Measurements from ENCODE around the gene RIMBP3B.
"Not testable (repeated sequence)": the region's sequence is repeated elsewhere in the genome, so short reads cannot be mapped to it uniquely, and the experiment has no call there.

The RIMBP3B gene

DNA sequence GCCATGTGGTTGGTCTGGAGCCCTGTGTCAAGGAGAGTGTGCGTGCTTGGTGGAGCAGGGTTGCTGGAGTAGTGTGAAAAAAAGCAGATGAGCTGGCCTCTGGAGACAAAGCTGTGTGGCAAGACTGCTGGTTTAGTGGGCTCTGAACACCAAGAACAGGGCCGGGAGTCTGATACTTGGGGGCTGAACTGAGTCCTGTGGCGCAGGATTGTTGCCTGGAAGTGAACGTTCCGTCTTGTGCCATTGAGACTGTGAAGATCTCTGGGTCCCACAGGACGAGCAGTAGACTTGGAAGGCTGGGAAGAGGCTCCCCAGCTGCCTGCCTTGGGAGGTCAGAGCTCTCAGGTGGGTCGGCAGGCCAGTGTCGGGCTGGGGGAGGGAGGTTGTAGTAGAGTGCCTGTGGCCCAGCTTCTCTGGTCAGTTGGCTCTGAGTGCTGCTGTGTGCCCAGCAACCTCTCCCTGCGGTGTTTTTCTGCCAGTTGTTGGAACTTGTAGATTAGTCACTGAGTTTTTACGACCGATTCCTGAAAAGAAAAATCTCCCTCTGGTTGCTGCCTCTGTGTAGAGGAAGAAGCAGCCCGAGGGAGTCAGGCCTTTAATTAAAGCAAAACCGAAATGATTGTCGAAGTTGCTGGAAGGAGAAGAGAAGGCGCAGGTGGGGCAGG is 35.6 kb downstream of the RIMBP3B start:
- not testable (repeated sequence) for DNase-seq

DNA sequence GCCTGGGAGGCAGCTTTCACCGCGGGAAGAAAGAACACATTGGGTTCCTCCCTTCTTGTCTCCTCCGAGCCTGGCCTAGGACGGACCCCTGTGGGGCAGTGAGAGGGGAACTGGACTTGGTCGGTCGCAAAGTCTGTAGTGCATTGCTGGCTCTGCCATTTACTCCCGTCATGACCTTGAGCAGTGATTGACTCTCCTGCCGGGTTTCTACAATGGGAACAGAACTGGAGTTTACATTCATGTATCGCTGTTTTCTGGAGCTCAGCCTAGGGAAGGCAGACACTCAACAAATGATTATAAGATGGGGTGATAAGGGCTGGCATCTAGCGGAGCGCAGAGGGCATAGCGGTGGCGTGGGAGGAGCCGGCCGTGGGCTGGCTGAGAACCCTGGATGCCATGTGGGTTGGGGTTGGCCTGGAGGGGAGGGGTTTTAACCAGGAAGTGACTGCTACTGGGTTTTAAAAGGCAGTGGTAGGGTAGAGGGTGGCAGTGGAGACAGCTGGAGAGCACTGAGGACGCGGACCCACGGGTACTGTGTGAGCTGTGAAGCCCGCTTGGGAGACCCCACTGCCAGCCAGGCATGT is 36.7 kb downstream of the RIMBP3B start:
- not testable (repeated sequence) for DNase-seq

DNA sequence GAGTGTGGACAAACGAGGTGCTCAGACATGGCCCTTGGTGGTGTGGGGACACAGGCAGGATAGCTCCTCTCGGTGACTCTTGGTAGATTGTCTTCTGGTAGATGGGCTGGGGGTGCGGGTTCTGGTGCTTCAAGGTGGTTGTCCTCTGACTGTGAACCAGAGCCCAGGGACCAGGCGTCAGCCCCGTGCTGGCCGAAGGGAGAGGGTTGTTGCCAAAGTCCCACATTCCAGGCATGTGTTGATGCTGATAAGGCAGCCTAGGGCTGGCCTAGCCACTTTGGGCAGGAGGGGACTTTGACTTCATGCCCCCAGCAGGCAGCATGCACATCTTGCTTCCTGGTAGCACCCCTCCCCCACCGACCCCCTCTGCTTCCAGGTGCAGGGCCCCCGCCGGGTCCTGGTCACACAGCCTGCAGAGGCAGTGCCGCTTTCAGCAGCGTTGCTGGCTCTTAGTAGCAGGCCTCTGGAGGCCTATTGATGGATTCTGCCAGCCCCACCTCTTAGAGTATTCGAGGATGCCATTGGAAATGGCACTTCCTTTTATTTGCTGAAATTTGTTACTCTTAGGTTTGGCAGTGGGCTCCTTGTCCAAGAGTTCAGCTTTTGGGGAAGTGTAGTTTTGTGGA is 40.6 kb downstream of the RIMBP3B start:
- not testable (repeated sequence) for DNase-seq

DNA sequence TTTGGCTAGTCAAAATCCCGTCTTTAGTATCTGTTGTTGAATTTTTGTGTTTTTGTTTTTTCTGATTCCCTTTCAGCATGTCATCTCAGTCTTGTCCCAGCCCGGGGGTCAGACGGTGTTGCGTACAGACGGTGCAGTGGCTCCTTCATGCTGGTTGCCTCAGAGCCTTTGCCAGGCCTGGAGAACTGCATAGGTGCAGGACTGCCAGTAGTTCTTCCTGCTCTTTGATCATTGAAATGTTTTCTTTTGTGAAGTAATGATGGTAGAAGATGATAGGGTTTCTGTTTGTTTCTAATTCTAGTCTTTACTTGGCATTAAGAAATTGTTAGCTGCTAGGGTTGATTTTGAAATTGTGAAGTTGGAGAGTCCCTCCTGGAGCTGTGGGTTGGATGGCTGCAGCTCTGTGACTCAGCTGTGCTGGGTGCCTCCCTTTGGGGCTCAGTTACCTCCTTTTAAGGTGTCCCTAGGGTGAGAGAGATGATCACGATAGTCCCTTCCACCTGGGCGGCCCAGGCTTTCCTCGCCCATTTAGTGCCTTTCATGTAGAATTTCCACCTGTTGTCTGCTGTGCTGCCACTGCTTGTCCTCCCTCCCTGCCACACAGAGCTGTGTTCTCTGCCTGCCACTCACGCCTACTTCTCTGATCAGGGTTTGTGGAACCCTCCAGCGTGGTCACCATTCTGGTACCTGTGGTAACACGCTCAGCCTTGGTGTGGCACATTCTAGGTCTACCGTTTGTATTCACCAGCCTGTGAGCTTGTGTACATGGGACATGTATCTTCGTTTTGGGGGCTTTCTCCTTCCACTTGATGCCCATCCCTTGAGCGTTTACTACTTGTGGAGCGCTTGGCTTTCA is 51.1 kb downstream of the RIMBP3B start:
- DNase-seq: not testable (repeated sequence)

DNA sequence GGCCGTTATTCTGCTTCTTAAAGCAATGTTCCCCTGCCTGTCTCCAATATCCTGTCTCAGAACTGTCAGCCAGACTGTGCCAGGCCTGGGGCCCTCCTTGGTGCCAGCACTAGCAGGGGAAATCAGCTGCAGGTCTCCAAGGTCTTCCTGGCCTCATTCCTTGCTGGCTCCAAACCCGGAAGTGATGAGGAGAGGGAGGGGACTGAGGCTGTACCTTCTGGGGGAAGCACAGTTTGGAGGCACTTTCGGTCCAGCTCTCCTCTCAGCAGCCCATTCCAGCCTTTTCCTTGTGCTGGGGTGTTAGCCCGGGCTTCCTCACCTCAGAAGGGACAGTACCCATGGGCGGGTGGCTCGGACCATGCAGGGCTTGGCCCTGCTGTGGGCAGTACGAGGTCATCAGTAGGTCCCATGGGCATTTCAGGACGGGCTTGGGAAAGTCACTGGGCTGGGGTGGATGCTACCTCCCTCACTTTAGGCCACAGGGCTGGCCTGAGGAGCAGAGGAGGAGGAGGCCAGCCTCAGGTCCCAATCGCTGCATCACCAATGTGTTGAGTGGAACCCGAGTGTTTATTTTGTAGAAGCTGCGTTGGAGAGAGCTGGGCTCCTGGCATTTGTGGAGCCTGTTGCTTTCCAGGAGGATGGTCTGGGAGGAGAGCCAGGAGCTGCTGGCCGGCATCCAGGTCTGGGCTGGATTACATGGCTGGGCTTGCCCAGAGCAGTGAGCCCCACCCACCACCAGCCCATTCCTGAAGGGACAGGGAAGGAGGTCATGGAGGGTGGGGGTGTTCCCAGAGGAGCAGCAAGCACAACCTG is 52.7 kb downstream of the RIMBP3B start:
- not testable (repeated sequence) for DNase-seq

DNA sequence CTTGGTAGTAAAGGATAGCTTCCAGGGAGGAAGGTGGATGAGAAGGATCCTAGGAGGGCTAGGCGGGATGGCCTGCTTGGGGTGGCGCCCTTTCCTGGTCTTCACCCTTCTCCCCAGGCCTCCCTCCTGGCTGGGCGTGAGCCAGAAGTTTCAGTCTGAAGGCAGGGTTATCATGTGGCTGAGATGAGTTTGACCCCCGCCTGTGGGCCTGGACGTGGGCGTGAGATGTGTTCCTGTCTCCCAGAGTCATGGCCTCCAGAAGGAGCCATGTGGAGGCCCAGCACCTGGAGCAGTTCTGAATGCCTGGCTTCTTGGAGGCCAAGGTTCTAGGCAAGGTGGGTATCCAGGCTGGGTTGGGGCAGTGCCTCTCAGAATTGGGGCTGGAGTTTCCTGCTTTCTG is 54.5 kb downstream of the RIMBP3B start:
- DNase-seq: not testable (repeated sequence)
